Adrenal gland (tissue), 12 donors: ENCODE data around the gene PIP4K2C. TPM values are rescaled to one million over a fixed set of nuclear protein-coding genes. Genes with fewer than 3 reads are reported as not detected.
"Not testable (repeated sequence)": the region's sequence is repeated elsewhere in the genome, so short reads cannot be mapped to it uniquely, and the experiment has no call there.

Experiments used
- DNase-seq, 7 donors: peaks; one replicate each; pipeline ENCODE4 v3.0.0-alpha.2; 2019 to 2020
- H3K27ac ChIP-seq, 5 donors: fragments of 200-600 bp; sonication (generic) in 4 of 5; 1 replicate in 3 of 5; 2 replicates in 2 of 5; pipeline versions ENCODE4 v1.5.1 to v1.8.0; 2016 to 2020; ENCODE audit warnings: mild to moderate bottlenecking in 1 of 5
- H3K27me3 ChIP-seq: fragments of 200-600 bp; 2 replicates; pipeline ENCODE4 v1.8.0; 2021
- H3K36me3 ChIP-seq, 2 donors: fragments of 200-600 bp; replicated peaks in 1 of 2; 1 replicate in 1 of 2; 2 replicates in 1 of 2; pipeline versions ENCODE4 v1.5.1 to v1.8.0; 2018 to 2022
- H3K4me1 ChIP-seq, 2 donors: fragments of 200-600 bp; replicated peaks in 1 of 2; 1 replicate in 1 of 2; 2 replicates in 1 of 2; pipeline versions ENCODE4 v1.5.1 to v1.8.0; 2018 to 2021
- H3K4me3 ChIP-seq, 4 donors: fragments of 200-600 bp; sonication (generic) in 3 of 4; one replicate each; pipeline ENCODE4 v1.5.1; 2016 to 2018
- H3K9me3 ChIP-seq, 3 donors: fragments of 200-600 bp; sonication (generic) in 1 of 3; replicated peaks in 1 of 3; 1 replicate in 2 of 3; 2 replicates in 1 of 3; pipeline versions ENCODE4 v1.5.1 to v1.8.0; 2016 to 2021
- POLR2A ChIP-seq, 2 donors: fragments of 450-650 bp; IDR thresholded peaks; one replicate each; pipeline ENCODE4 v1.6.1; 2017; ENCODE audit warnings: antibody characterized with exemption in 2 of 2, mild to moderate bottlenecking in 2 of 2, moderate library complexity in 1 of 2
- WGBS, 4 donors: extraction: QIAGEN DNeasy Blood & Tissue Kit in 2 of 4; methylation state at CpG; one replicate each; pipeline versions ENCODE4 v1.1.5 to v1.1.7; 2013 to 2017; 5-methylcytosine and 5-hydroxymethylcytosine counted together
- intact Hi-C, 2 donors: fragments of 100-400 bp; cut with DNase I; formaldehyde crosslinking; loops; one replicate each; pipeline versions ENCODE4 v1.14.1 to v1.15.0; 2022 to 2023
- polyA plus RNA-seq, 3 donors: library from polyadenylated mRNA; stranded (reverse); fragments of 200-250 nt in 2 of 3; fragments of 350-450 nt in 1 of 3; fragmentation: Illumina TruSeq in 1 of 3; extraction: RNeasy Lipid Tissue Mini Kit (QIAGEN cat#74804) in 1 of 3; gene quantifications; one replicate each; pipeline ENCODE4 v1.2.3, GENCODE V29; 2013 to 2014
- total RNA-seq, 9 donors: library from RNA; depleted of rRNA in 4 of 9; stranded (reverse); fragments of >200 nt in 4 of 9; fragments of 120-200 nt in 1 of 9; fragmentation: NEBNext Ultra II Directional in 1 of 9; extraction: Animal tissue kit (Norgen Biotek cat#: 25700) in 1 of 9; gene quantifications; one replicate each; pipeline versions ENCODE4 v1.1.0 to v1.2.4, GENCODE V29; 2013 to 2023
- TF ChIP-seq, protein P1 (sequence below), 6 experiments: fragments of 450-650 bp in 4 of 6; fragments of 200-600 bp in 2 of 6; sonication (generic) in 1 of 6; IDR thresholded peaks; 1 replicate in 5 of 6; 2 replicates in 1 of 6; pipeline versions ENCODE4 v1.5.1 to v1.8.0; 2016 to 2021; ENCODE audit warnings: antibody characterized with exemption in 6 of 6, mild to moderate bottlenecking in 2 of 6, moderate library complexity in 1 of 6
- donor health status: healthy with polysubstance abuse.
- donor health status: Bipolar disorder and iron deficiency.
- donor health status: DM: yes; HTN: yes; CAD: no.
- donor health status: DM: no; HTN: no; CAD: no.
- donor health status: DM: no; HTN: no; CAD: no.
- donor health status: DM: yes; HTN: yes; CAD: no.

The PIP4K2C gene
- total and polyA plus RNA-seq, 12 donors: 8.1 to 75.9 (median 28.2) TPM

- 76 to 96% (median 87%) methylated on average over 4 to 5 of the region's 5 CpGs for WGBS, 4 donors
- intact Hi-C loops: no loop called here
- no peak overlapping the region for H3K27ac ChIP-seq
- no peak for TF ChIP-seq POLR2A (IDR thresholded peaks at IDR 0.05)
- TF ChIP-seq, protein P1, sequence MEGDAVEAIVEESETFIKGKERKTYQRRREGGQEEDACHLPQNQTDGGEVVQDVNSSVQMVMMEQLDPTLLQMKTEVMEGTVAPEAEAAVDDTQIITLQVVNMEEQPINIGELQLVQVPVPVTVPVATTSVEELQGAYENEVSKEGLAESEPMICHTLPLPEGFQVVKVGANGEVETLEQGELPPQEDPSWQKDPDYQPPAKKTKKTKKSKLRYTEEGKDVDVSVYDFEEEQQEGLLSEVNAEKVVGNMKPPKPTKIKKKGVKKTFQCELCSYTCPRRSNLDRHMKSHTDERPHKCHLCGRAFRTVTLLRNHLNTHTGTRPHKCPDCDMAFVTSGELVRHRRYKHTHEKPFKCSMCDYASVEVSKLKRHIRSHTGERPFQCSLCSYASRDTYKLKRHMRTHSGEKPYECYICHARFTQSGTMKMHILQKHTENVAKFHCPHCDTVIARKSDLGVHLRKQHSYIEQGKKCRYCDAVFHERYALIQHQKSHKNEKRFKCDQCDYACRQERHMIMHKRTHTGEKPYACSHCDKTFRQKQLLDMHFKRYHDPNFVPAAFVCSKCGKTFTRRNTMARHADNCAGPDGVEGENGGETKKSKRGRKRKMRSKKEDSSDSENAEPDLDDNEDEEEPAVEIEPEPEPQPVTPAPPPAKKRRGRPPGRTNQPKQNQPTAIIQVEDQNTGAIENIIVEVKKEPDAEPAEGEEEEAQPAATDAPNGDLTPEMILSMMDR (IDR thresholded peaks at IDR 0.05): no peak
- no peaks in the 10 kb centered on the region for H3K9me3 ChIP-seq
- no peak overlapping the region for H3K4me3 ChIP-seq
- H3K27me3 ChIP-seq: peaks cover 13% of the 10 kb centered on the region
- no peak for DNase-seq
- peaks cover 6 to 7% of the 10 kb centered on the region in 2 donors for H3K4me1 ChIP-seq
- no peaks in the 10 kb centered on the region for H3K36me3 ChIP-seq
Observed at GRCh38 chr12:57615637-57616036, 24.6 kb downstream of the PIP4K2C start.

DNA sequence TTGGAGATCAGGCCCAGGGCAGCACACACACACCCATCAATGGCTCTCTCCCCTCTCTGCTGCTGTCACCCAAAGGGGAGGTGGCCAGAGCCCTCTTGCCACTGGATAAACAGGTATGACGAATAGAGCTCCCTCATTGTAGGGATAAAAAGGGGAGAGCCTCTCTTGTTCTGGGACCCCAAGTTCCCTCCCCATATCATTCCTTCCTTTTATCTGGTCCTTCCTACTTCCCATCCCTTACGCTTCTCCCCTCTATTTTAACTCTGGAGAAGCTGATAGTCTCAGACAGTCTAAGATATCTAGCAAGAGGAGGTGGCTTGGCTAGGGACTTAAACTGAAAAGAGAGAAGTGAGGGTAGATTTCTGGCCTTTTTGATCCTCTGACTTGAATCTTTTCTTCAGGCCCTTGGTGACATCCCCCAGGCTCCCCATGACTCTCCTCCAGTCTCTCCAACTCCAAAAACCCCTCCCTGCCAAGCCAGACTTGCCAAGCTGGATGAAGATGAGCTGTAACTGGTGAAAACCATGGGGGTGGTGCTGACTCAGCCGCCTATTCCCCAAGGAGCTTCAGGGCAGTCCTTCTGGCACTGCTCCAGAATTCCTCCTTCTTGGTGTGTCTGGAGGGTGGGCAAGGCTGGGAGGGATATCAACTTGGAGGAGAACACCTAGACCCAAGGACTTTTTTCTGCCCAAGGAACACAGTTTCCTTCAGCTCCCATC is 25.6 kb downstream of the PIP4K2C start:
- no peak overlapping the region for H3K4me3 ChIP-seq
- intact Hi-C loops: no loop called here
- WGBS, 4 donors: 78 to 93% (median 84%) methylated on average over 3 of the region's 3 CpGs
- H3K27me3 ChIP-seq: peaks cover 21% of the 10 kb centered on the region
- no peaks in the 10 kb centered on the region for H3K36me3 ChIP-seq
- DNase-seq: no peak
- TF ChIP-seq, protein P1 (IDR thresholded peaks at IDR 0.05): no peak
- no peak for TF ChIP-seq POLR2A (IDR thresholded peaks at IDR 0.05)
- H3K27ac ChIP-seq: no peak overlapping the region
- peaks cover 4 to 15% of the 10 kb centered on the region in 2 donors for H3K4me1 ChIP-seq
- H3K9me3 ChIP-seq: no peaks in the 10 kb centered on the region

- Histone ChIP-seq H3K4me3 (no peak overlapping the region), H3K36me3 (no peaks in the 10 kb centered on the region), H3K27me3 (peaks cover 25% of the 10 kb centered on the region), H3K4me1 (peaks cover 6 to 15% of the 10 kb centered on the region in 2 donors), H3K9me3 (no peaks in the 10 kb centered on the region), H3K27ac (no peak overlapping the region)
- DNase-seq: no peak
- intact Hi-C loops: no loop called here
- TF ChIP-seq POLR2A (IDR thresholded peaks at IDR 0.05): no peak
- TF ChIP-seq, protein P1 (IDR thresholded peaks at IDR 0.05): no peak
- 55 to 64% (median 59%) methylated on average over 9 to 11 of the region's 11 CpGs for WGBS, 4 donors
Observed at GRCh38 chr12:57617942-57618341, 26.9 kb downstream of the PIP4K2C start.

DNA sequence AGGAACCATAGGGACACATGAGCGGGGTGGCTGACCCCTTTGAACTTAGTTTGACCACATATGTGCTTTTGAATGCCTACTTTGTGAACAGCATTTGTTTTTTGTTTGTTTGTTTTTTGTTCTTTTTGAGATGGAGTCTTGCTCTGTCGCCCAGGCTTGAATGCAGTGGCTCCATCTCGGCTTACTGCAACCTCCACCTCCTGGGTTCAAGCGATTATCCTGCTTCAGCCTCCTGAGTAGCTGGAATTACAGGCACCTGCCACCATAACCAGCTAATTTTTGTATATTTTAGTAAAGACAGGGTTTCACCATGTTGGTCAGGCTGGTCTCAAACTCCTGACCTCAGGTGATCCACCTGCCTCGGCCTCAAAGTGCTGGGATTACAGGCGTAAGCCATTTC is 27.4 kb downstream of the PIP4K2C start:
- Histone ChIP-seq H3K4me1 (peaks cover 6 to 15% of the 10 kb centered on the region in 2 donors), H3K27me3 (peaks cover 26% of the 10 kb centered on the region)
- H3K27ac ChIP-seq, H3K9me3 ChIP-seq, H3K4me3 ChIP-seq, H3K36me3 ChIP-seq, intact Hi-C loops, DNase-seq: not testable (repeated sequence)
- 92 to 96% (median 94%) methylated on average over 6 of the region's 6 CpGs for WGBS, 4 donors

GRCh38 chr12:57618966-57619433 is 28.0 kb downstream of the PIP4K2C start:
- TF ChIP-seq POLR2A (IDR thresholded peaks at IDR 0.05): no peak
- TF ChIP-seq, protein P1 (IDR thresholded peaks at IDR 0.05): no peak
- H3K9me3 ChIP-seq: no peaks in the 10 kb centered on the region

More at GRCh38 chr12:57618966-57619433, 28.0 kb downstream of the PIP4K2C start:
- Histone ChIP-seq H3K4me3 (no peak overlapping the region), H3K4me1 (peaks cover 6 to 15% of the 10 kb centered on the region in 2 donors), H3K27ac (no peak overlapping the region), H3K36me3 (no peaks in the 10 kb centered on the region), H3K27me3 (peaks cover 26% of the 10 kb centered on the region)
- DNase-seq: no peak
- 66 to 83% (median 68%) methylated on average over 16 of the region's 16 CpGs for WGBS, 4 donors
- intact Hi-C loops: no loop called here
